Right ventricle myocardium superior (tissue), 1 donor: ENCODE results near the gene LRRTM4. TPM values are rescaled to one million over a fixed set of nuclear protein-coding genes. Genes with fewer than 3 reads are reported as not detected.
A peak's percentile ranks its signal among the peaks of the same experiment; 100 is the strongest.

Experiments
- ATAC-seq: fragments of 200-7000 bp; cut with Tn5 transposase; one replicate; pipeline ENCODE4 v1.9.1; 2020; ENCODE audit warnings: mild to moderate bottlenecking; ENCODE audit not compliant: poor library complexity
- DNase-seq: peaks from one replicate; pipeline ENCODE4 v3.0.0-alpha.2; 2020
- intact Hi-C: fragments of 100-400 bp; cut with DNase I; formaldehyde crosslinking; loops from one replicate; pipeline ENCODE4 v1.11.2; 2022
- total RNA-seq: library from RNA; stranded (reverse); fragmentation: NEBNext Ultra II Directional; extraction: Animal tissue kit (Norgen Biotek cat#: 25700); gene quantifications from one replicate; pipeline ENCODE4 v1.2.1, GENCODE V29; 2021
- donor health status: DM: no; HTN: yes; CAD: no; lungs with severe emphysema.

Gene LRRTM4
- total RNA-seq, 1 donor from 2014 or later, result 0.70 TPM

- no peak for DNase-seq
- ATAC-seq, result no peak
- intact Hi-C loops, result no loop called here
Measured at GRCh38 chr2:77484026-77484425, 38.1 kb downstream of the LRRTM4 start.

GRCh38 chr2:77479895-77480294 lies 42.3 kb downstream of the LRRTM4 start:
- intact Hi-C loops, result no loop called here
- ATAC-seq (no peak), DNase-seq (no peak)

GRCh38 chr2:77479395-77479794 lies 42.8 kb downstream of the LRRTM4 start:
- intact Hi-C loops, result no loop called here
- ATAC-seq, result no peak

GRCh38 chr2:77470096-77470495 lies 52.1 kb downstream of the LRRTM4 start:
- intact Hi-C loops, result no loop called here
- ATAC-seq (no peak), DNase-seq (no peak)

More at GRCh38 chr2:77479395-77479794, 42.8 kb downstream of the LRRTM4 start:
- DNase-seq, result no peak

GRCh38 chr2:77469106-77469505 lies 53.1 kb downstream of the LRRTM4 start:
- DNase-seq, result no peak
- ATAC-seq, result no peak
- intact Hi-C loops, result no loop called here

- intact Hi-C loops, result no loop called here
- no peak for DNase-seq
- no peak for ATAC-seq
Measured at GRCh38 chr2:77459840-77460239, 62.3 kb downstream of the LRRTM4 start.

- ATAC-seq (peak; percentile 92), DNase-seq (no peak)
- intact Hi-C loops, result no loop called here
Measured at GRCh38 chr2:77458216-77458615, 64.0 kb downstream of the LRRTM4 start.

- DNase-seq (no peak), ATAC-seq (peak; percentile 95)
- intact Hi-C loops, result no loop called here
Measured at GRCh38 chr2:77457665-77458064, 64.5 kb downstream of the LRRTM4 start.

- no peak for ATAC-seq
- intact Hi-C loops, result no loop called here
- DNase-seq, result no peak
Measured at GRCh38 chr2:77443076-77443475, 79.1 kb downstream of the LRRTM4 start.

- intact Hi-C loops, result no loop called here
- ATAC-seq (no peak), DNase-seq (no peak)
Measured at GRCh38 chr2:77434880-77435279, 87.3 kb downstream of the LRRTM4 start.

GRCh38 chr2:77428946-77429345 lies 93.2 kb downstream of the LRRTM4 start:
- intact Hi-C loops, result no loop called here
- ATAC-seq (no peak), DNase-seq (no peak)

GRCh38 chr2:77421971-77422370 lies 100.2 kb downstream of the LRRTM4 start:
- DNase-seq (no peak), ATAC-seq (no peak)
- intact Hi-C loops, result no loop called here

- DNase-seq, result no peak
- intact Hi-C loops, result no loop called here
- ATAC-seq, result no peak
Measured at GRCh38 chr2:77418537-77418936, 103.6 kb downstream of the LRRTM4 start.

- no peak for ATAC-seq
- intact Hi-C loops, result no loop called here
- DNase-seq, result no peak
Measured at GRCh38 chr2:77404189-77404588, 118.0 kb downstream of the LRRTM4 start.

GRCh38 chr2:77398970-77399600 lies 123.1 kb downstream of the LRRTM4 start:
- no peak for DNase-seq
- intact Hi-C loops, result no loop called here
- ATAC-seq, result no peak

- ATAC-seq (no peak), DNase-seq (no peak)
- intact Hi-C loops, result no loop called here
Measured at GRCh38 chr2:77397763-77398162, 124.4 kb downstream of the LRRTM4 start.

- DNase-seq (no peak), ATAC-seq (no peak)
- intact Hi-C loops, result no loop called here
Measured at GRCh38 chr2:77395011-77395410, 127.2 kb downstream of the LRRTM4 start.

GRCh38 chr2:77391119-77391518 lies 131.1 kb downstream of the LRRTM4 start:
- no peak for ATAC-seq
- DNase-seq, result no peak
- intact Hi-C loops, result no loop called here

- DNase-seq (no peak), ATAC-seq (no peak)
- intact Hi-C loops, result no loop called here
Measured at GRCh38 chr2:77387324-77387723, 134.9 kb downstream of the LRRTM4 start.

GRCh38 chr2:77372636-77373035 lies 149.5 kb downstream of the LRRTM4 start:
- ATAC-seq (no peak), DNase-seq (no peak)
- intact Hi-C loops, result no loop called here

GRCh38 chr2:77370511-77370910 lies 151.7 kb downstream of the LRRTM4 start:
- intact Hi-C loops, result no loop called here
- ATAC-seq, result no peak

More at GRCh38 chr2:77370511-77370910, 151.7 kb downstream of the LRRTM4 start:
- DNase-seq, result no peak
